HepG2 (cell line): ENCODE results near the gene TNFRSF25. TPM values are rescaled to one million over a fixed set of nuclear protein-coding genes. Genes with fewer than 3 reads are reported as not detected.

Experiments
- RAD51 ChIP-seq: fragments of 450-650 bp; IDR thresholded peaks from 2 replicates; pipeline ENCODE4 v1.6.1; 2016; ENCODE audit warnings: borderline replicate concordance
- ZNF83 ChIP-seq: sonication (generic); formaldehyde crosslinking; IDR thresholded peaks from 2 replicates; pipeline ENCODE4 v1.4.0; 2020; ENCODE audit warnings: missing genetic modification reagents, mild to moderate bottlenecking, borderline replicate concordance
- polyA plus RNA-seq, 8 experiments: library from polyadenylated mRNA; depleted of rRNA in 3 of 8; stranded (reverse) in 7 of 8; unstranded in 1 of 8; fragments of >200 nt; fragmentation: Illumina TruSeq in 4 of 8; extraction: Trizol in 4 of 8; gene quantifications; 2 replicates each; pipeline versions ENCODE4 v1.2.1 to v1.2.3, GENCODE V29; 2011 to 2016; ENCODE audit warnings: low read depth in 4 of 8, missing spikeins in 1 of 8, mixed read lengths in 1 of 8; ENCODE audit not compliant: insufficient read depth in 1 of 8
- total RNA-seq, 5 experiments: library from RNA; depleted of rRNA; stranded (reverse); fragments of >200 nt; fragmentation: Illumina TruSeq; extraction: Trizol; gene quantifications; 2 replicates each; pipeline ENCODE4 v1.2.3, GENCODE V29; 2016; ENCODE audit warnings: low read depth in 1 of 5
- TF ChIP-seq, protein P1 (sequence below): sonication (generic); formaldehyde crosslinking; IDR thresholded peaks from 2 replicates; pipeline ENCODE4 v1.4.0; 2020; ENCODE audit warnings: missing genetic modification reagents
- TF ChIP-seq, protein P2 (sequence below): sonication (generic); formaldehyde crosslinking; IDR thresholded peaks from 2 replicates; pipeline ENCODE4 v1.9.0; 2021; ENCODE audit warnings: missing genetic modification reagents, borderline replicate concordance
- TF ChIP-seq, protein P3 (sequence below): sonication (generic); formaldehyde crosslinking; IDR thresholded peaks from 2 replicates; pipeline ENCODE4 v1.8.0; 2022; ENCODE audit warnings: mild to moderate bottlenecking, missing genetic modification reagents, borderline replicate concordance

Gene TNFRSF25
- total and polyA plus RNA-seq, 2 of the 13 experiments (the other 11 are each of a cell fraction or from before 2014, with no cell fraction given): 1.4 to 1.5 TPM

DNA sequence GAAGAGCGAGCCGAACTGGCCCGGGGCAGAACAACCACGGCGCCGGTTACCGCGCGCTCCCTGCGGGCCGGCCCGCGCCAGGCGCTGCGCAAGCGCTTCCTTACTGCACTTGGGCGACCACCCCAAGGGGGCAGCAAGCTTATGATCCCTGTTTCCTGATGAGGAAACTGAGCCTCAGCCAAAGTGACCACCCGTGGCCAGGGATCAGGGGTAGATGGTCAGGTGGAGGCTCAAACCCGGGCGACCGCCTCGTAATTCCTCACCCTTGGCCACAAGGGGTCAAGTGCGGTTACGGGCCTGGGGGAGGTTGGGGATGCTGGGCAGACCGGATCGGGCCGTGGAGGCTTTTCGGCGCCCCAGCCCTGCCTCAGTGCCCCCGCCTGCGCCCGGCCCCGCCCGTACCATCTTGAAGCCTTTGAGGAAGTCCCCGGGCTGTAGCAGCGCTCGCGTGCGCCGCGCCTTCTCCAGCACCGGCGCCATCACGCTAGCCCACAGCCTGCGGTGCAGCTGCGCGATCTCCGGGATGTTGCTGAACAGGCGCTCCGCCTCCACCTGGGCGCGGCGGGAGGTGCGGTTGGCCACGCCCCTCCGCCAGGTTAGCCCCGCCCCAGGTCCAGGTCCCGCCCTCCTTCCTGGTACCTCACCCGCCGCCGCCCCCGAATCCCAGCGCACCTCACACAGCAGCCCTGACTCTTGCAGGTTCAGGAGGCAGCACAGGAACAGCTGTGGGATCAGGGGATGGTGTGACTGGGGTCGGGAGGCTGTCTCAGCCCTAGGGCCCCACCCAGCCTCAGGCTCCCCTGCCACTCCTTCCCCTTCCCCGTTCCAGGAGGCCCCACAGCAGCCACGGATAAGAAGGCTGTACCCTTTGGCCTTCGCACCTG, 5.4 kb upstream of the TNFRSF25 start (continued):
- TF ChIP-seq, protein P1, sequence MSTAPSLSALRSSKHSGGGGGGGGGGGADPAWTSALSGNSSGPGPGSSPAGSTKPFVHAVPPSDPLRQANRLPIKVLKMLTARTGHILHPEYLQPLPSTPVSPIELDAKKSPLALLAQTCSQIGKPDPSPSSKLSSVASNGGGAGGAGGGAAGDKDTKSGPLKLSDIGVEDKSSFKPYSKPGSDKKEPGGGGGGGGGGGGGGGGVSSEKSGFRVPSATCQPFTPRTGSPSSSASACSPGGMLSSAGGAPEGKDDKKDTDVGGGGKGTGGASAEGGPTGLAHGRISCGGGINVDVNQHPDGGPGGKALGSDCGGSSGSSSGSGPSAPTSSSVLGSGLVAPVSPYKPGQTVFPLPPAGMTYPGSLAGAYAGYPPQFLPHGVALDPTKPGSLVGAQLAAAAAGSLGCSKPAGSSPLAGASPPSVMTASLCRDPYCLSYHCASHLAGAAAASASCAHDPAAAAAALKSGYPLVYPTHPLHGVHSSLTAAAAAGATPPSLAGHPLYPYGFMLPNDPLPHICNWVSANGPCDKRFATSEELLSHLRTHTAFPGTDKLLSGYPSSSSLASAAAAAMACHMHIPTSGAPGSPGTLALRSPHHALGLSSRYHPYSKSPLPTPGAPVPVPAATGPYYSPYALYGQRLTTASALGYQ (CRISPR knock-in tag): no peak
- TF ChIP-seq, protein P2, sequence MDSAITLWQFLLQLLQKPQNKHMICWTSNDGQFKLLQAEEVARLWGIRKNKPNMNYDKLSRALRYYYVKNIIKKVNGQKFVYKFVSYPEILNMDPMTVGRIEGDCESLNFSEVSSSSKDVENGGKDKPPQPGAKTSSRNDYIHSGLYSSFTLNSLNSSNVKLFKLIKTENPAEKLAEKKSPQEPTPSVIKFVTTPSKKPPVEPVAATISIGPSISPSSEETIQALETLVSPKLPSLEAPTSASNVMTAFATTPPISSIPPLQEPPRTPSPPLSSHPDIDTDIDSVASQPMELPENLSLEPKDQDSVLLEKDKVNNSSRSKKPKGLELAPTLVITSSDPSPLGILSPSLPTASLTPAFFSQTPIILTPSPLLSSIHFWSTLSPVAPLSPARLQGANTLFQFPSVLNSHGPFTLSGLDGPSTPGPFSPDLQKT (CRISPR knock-in tag): no peak
- TF ChIP-seq, protein P3, sequence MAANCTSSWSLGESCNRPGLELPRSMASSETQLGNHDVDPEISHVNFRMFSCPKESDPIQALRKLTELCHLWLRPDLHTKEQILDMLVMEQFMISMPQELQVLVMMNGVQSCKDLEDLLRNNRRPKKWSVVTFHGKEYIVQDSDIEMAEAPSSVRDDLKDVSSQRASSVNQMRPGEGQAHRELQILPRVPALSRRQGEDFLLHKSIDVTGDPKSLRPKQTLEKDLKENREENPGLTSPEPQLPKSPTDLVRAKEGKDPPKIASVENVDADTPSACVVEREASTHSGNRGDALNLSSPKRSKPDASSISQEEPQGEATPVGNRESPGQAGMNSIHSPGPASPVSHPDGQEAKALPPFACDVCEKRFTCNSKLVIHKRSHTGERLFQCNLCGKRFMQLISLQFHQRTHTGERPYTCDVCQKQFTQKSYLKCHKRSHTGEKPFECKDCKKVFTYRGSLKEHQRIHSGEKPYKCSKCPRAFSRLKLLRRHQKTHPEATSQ (CRISPR knock-in tag): no peak
- TF ChIP-seq RAD51 (no peak), ZNF83 (CRISPR knock-in tag) (no peak)
